SK-N-SH treated with all-trans-retinoic acid at 6 μM for 48 hours (cell line): ENCODE results near the gene PRKAR1B.

Experiments
- ARNTL ChIP-seq: fragments of 450-650 bp; formaldehyde crosslinking; IDR thresholded peaks from 2 replicates; pipeline ENCODE4 v1.5.0; 2020; ENCODE audit warnings: low read depth, mild to moderate bottlenecking, moderate library complexity, borderline replicate concordance
- BACH2 ChIP-seq: fragments of 250-450 bp; sonication (Bioruptor Pico); IDR thresholded peaks from 2 replicates; pipeline ENCODE4 v1.9.0; 2021; ENCODE audit warnings: mild to moderate bottlenecking, borderline replicate concordance
- CSDC2 ChIP-seq: fragments of 250-450 bp; sonication (Bioruptor Pico); IDR thresholded peaks from 2 replicates; pipeline ENCODE4 v1.5.0; 2020; ENCODE audit warnings: mild to moderate bottlenecking, moderate library complexity
- CSRNP3 ChIP-seq: fragments of 250-450 bp; sonication (Bioruptor Pico); IDR thresholded peaks from 2 replicates; pipeline ENCODE4 v1.5.1; 2021; ENCODE audit warnings: mild to moderate bottlenecking, moderate library complexity
- ISL1 ChIP-seq: fragments of 250-450 bp; sonication (Bioruptor Pico); IDR thresholded peaks from 2 replicates; pipeline ENCODE4 v2.1.2; 2022; ENCODE audit warnings: mild to moderate bottlenecking, moderate library complexity
- PATZ1 ChIP-seq: fragments of 250-450 bp; sonication (Bioruptor Pico); IDR thresholded peaks from 2 replicates; pipeline ENCODE4 v1.8.0; 2020; ENCODE audit warnings: mild to moderate bottlenecking, moderate library complexity, borderline replicate concordance
- POU6F1 ChIP-seq: fragments of 250-450 bp; sonication (Bioruptor Pico); IDR thresholded peaks from 2 replicates; pipeline ENCODE4 v1.8.0; 2021; ENCODE audit warnings: low read depth, mild to moderate bottlenecking, moderate library complexity, borderline replicate concordance
- RARB ChIP-seq: fragments of 250-450 bp; sonication (Bioruptor Pico); IDR thresholded peaks from 2 replicates; pipeline ENCODE4 v1.8.0; 2021; ENCODE audit warnings: mild to moderate bottlenecking, moderate library complexity
- ZFP3 ChIP-seq: fragments of 250-450 bp; sonication (Bioruptor Pico); IDR thresholded peaks from 2 replicates; pipeline ENCODE4 v1.5.0; 2020; ENCODE audit warnings: mild to moderate bottlenecking, moderate library complexity
- ZNF565 ChIP-seq: fragments of 450-650 bp; formaldehyde crosslinking; conservative IDR thresholded peaks from 2 replicates; pipeline ENCODE4 v1.5.0; 2020; ENCODE audit warnings: low read depth, mild to moderate bottlenecking, moderate library complexity
- ZNF70 ChIP-seq: fragments of 450-650 bp; formaldehyde crosslinking; IDR thresholded peaks from 2 replicates; pipeline ENCODE4 v1.5.0; 2020; ENCODE audit warnings: mild to moderate bottlenecking, moderate library complexity
- TF ChIP-seq, protein P1 (sequence below): fragments of 250-450 bp; sonication (Bioruptor Pico); IDR thresholded peaks from 2 replicates; pipeline ENCODE4 v1.5.1; 2020; ENCODE audit warnings: low read depth, mild to moderate bottlenecking, moderate library complexity

DNA sequence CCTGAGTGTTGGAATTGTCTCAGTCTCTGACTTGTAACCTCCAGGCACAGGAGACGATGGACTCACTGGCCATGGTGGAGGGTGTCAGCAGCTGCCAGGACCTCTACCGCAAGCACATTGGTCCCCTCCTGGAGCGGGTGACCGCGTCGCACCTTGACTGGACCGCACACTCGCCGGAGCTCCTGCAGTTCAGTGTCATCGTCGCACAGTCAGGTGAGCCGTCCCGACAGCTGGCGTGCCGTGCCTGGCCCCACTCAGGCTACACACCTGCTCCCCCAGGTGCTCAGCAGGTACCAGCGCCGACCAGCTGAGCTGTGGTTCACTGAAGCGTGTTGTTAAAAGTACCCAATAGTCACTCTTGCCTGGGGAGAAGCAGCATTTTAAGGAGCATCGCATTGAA, 36.7 kb upstream of the PRKAR1B start:
- no peak for TF ChIP-seq ISL1 (CRISPR knock-in tag)
- TF ChIP-seq ZFP3: no peak
- no peak for TF ChIP-seq RARB (CRISPR knock-in tag)
- TF ChIP-seq ZNF70 (CRISPR knock-in tag): no peak
- no peak for TF ChIP-seq CSDC2
- TF ChIP-seq ZNF565 (CRISPR knock-in tag): no peak
- TF ChIP-seq PATZ1 (CRISPR knock-in tag): no peak
- no peak for TF ChIP-seq BACH2 (CRISPR knock-in tag)
- TF ChIP-seq POU6F1 (CRISPR knock-in tag): no peak
- TF ChIP-seq ARNTL (CRISPR knock-in tag): no peak
- no peak for TF ChIP-seq CSRNP3 (CRISPR knock-in tag)
- TF ChIP-seq, protein P1, sequence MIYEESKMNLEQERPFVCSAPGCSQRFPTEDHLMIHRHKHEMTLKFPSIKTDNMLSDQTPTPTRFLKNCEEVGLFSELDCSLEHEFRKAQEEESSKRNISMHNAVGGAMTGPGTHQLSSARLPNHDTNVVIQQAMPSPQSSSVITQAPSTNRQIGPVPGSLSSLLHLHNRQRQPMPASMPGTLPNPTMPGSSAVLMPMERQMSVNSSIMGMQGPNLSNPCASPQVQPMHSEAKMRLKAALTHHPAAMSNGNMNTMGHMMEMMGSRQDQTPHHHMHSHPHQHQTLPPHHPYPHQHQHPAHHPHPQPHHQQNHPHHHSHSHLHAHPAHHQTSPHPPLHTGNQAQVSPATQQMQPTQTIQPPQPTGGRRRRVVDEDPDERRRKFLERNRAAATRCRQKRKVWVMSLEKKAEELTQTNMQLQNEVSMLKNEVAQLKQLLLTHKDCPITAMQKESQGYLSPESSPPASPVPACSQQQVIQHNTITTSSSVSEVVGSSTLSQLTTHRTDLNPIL (CRISPR knock-in tag): no peak
